HL-60/S4 treated with phorbol 12-myristate 13-acetate at 8.2 ng/mL for 4 days and 3 days (cell line): ENCODE measurements around the gene PSENEN.
"Not testable (repeated sequence)": the region's sequence is repeated elsewhere in the genome, so short reads cannot be mapped to it uniquely, and the experiment has no call there.

Source experiments
- in situ Hi-C: fragments of 300-500 bp; cut with MboI; formaldehyde crosslinking; loops from 2 replicates; pipeline ENCODE4 v1.15.0; 2022; ENCODE audit warnings: low sequenced_read_pairs

PSENEN gene

DNA sequence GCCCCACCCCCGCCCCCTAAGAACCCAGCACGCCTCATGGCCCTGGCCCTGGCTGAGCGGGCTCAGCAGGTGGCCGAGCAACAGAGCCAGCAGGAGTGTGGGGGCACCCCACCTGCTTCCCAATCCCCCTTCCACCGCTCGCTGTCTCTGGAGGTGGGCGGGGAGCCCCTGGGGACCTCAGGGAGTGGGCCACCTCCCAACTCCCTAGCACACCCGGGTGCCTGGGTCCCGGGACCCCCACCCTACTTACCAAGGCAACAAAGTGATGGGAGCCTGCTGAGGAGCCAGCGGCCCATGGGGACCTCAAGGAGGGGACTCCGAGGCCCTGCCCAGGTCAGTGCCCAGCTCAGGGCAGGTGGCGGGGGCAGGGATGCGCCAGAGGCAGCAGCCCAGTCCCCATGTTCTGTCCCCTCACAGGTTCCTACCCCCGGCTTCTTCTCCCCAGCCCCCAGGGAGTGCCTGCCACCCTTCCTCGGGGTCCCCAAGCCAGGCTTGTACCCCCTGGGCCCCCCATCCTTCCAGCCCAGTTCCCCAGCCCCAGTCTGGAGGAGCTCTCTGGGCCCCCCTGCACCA, 41.9 kb downstream of the PSENEN start:
- in situ Hi-C loops: no loop called here

DNA sequence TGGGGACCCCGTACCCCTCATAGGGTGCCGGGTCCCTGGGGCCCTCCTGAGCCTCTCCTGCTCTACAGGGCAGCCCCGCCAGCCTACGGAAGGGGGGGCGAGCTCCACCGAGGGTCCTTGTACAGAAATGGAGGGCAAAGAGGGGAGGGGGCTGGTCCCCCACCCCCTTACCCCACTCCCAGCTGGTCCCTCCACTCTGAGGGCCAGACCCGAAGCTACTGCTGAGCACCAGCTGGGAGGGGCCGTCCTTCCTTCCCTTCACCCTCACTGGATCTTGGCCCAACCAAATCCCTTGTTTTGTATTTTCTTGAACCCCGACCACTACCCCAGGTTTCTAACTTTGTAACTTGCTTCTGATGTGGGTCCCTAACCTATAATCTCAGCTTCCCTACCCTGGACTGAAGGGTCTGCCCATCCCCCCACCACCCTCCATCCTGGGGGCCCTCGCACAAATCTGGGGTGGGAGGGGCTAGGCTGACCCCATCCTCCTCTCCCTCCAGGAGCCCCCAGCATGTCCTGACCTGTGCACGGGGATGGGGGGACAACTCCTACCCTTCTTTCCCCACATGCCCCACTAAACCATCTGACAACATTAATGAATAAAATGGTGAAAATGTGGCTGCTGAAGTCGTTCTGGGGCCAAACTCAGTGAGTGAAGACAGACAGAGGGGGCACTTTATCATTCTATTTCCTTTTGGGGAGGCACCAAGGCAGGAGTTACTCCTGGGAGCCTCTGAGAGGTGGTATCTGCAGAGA, 42.9 kb downstream of the PSENEN start:
- in situ Hi-C loops: no loop called here

DNA sequence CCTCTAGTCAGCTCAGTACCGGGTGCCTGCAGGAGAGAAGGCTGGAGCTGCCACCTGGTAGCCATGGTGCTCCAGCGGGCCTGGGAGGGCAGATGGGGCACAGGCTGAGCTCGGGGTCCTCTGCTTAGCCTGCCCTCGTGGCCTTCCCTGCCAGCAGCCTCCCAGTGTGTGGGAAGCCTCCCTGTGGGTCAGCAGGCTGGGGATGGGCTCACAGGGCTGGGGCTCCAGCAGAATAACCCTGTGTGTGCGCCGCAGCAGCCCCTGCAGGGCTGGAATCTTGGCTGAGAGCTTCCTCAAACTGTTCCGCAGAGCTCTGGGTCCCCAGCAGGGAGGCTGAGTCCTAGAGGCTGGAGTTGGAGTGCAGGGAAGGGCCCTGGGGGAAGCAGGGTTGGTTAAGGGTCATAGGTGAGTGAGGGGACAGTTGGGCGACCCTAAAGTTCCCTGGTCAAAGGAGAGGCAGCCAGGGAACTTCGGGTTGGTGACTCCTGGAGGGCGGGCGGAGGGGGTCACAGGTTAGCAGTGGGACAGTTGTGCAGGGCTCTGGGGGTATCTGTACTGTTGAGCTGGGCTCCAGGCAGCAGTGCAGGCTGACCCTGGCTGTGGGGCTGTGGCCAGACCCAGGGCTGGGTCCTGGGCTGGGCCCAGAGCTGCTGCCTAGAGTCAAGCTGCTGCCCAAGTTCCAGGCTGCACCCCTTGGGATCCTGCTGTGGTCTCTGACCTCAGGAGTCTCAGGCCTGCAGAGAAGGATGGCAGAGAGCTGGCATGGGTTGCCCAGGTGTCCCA, 43.9 kb downstream of the PSENEN start:
- in situ Hi-C loops: no loop called here

DNA sequence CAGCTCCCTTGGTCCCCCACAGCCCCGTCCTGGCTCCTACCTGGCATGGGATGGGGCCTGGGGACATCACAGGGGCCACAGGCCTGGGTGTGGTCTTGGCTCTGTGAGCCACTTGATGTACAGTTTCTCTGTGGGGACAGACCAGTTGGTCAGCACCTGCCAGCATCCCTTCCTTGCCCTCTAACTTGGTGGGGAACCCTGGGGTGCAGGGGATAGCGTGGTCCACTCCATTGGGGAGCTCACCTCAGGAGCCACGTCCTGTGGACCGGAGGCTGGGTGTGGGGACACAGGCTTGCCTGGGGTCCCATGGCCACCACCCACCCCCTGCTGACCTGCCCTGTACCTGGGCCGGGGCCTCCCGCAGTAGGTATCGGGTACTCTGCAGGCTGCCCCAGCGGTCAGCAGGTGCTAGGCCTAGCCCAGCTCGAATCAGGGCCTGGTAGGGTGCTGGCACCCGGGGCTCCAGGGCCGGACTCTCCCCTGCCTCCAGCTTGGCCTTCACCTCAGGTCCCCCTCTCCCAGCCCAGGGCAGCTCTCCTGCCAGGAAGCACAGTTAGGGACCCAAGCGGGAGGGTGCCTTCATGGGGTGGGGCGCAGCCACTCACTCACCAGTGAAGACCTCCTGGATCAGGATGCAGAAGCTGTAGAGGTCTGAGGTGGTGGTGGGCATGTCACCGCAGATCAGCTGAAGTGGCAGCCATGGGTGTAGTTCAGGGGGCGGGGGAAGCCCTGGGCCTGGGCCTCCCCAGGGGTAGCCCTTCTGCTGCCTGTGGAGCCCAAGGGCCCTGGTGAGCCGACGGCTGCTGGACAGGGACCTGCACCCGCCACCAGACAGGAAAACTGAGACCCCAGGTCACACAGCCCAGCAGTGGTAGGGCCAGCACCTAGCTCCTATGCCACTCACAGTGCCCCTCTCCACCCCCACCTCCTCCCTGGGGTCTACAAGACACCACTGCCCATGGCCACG, 44.8 kb downstream of the PSENEN start:
- in situ Hi-C loops: no loop called here

DNA sequence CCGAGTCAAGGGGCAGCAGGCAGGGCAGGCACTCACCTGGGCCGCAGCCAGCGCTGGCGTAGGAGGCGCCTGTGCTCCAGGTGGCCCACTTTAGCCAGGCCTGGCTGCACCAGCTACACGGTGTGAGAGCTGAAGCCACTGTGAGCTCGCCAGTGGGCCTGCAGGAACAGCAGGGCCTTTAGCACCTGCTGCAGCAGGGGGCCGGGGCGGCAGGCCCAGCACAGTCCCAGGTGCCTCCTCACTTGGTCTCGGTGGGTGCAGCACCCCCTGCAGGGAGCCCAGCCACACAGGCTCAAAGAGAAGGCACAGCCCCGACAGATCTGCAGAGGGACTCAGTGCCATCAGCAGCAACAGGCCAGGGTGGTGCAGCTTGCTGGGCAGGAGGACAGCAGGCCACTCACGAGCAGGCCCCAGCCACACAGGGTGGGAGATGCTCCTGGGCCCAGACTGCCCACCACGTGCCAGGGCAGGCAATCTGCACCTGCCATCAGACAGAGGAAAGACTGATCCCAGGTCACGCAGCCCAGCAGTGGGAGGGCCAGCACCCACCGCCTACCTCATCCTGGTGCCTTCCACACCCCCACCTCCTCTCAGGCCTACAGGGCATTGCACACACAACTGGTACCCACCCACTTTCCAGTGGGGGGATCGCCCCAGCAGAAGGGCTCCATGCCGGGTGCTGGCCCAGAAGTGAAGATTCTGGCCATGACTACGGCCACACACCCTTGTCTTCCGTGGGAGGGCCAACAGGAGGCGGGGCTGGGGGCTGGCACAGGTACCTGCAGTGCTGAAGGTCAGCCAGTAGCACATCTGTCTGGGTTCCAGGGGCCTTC, 45.7 kb downstream of the PSENEN start:
- in situ Hi-C loops: no loop called here

DNA sequence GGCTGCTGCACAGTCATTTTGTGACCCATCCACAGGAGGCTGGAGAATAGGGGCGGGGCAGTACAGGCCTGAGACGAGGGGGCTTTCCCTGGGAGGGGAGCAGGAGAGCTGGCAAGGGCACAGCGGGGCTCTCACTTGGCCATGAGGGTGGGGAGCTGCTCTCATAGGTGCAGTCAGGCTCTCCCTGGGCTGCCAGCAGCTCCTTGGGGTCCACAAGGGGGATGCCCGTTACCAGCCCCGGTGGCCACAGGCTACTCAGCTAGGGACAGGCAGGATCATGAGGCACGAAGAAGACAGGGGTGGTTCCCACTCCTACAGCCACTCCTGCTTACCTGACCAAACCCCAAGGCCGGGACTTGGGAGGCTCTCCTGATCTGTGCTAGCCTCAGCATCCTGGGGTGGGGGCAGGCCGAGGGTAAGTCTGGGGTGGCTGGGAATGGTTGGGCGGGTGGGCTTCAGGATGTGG, 46.4 kb downstream of the PSENEN start:
- in situ Hi-C loops: no loop called here

DNA sequence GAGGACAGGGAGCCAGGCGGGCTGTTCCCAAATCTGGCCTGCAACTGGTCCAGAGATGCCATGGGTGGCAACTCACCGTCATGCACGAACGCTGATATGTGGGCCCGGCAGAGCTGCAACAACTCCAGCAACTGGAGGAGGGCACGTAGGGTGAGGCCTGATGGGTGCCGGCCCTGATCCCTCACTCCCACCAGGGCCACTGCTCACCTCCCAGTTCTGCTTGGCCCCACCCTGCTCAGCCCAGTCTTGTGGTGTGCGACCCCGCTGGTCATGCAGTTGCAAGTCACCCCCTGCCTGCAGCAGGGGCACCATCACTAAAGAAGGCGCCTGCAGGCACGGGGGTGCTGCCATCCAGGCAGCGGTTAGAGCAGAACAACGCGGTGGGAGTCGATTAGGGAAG, 46.9 kb downstream of the PSENEN start:
- in situ Hi-C loops: no loop called here

DNA sequence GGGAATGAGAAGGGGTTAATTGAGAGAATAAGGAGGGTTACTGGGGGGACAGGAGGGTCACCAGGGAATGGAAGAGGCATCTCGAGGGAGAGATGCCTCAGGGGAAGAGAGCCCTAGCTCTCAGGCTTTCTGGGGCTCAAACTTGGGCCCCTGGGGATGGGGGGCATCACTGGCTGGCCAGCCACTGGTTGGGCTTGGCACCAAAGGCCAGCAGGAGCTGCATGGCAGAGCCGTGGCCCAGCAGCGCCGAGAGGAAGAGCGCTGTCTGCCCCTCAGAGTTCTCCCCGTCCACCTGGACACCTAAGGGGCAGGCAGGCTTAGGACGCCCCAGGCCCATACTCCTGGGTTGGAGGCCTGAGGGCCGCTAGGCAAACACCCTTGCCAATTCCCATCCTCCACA, 47.4 kb downstream of the PSENEN start:
- in situ Hi-C loops: no loop called here

DNA sequence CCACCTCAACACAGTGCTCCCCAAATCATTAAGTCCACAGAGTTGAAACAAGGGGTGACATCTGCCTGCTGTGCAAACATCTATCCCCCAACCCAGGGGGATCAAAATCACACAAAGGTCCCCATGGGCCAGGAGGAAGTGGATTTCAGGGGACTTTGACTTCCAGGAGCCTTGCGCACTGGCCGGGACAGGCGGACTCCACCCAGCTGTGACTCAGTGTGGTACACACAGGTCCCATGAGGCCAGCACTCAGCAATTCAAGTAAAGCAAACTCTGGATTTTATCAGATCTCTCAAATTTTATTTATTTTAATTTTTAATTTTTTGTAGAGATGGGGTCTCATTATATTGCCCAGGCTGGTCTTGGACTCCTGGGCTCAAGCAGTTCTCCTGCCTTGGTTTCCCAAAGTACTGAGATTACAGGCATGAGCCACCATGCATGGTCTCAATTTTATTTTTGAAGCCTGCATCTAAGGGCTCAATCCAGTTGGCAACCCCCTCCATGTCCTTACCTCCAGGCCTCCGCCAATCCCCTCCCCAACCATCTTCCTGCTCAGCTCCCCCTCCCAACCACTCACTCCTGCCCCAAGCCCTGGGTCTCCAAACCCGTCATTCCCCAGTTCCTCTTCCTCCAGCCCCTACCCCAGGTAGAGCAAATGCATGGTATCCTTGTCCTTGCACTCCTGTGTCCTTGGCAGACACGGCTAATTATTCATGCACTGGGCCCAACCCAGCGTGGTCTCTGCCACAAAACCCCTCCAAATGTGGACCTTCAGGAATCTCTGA, 48.1 kb downstream of the PSENEN start:
- in situ Hi-C loops: no loop called here

DNA sequence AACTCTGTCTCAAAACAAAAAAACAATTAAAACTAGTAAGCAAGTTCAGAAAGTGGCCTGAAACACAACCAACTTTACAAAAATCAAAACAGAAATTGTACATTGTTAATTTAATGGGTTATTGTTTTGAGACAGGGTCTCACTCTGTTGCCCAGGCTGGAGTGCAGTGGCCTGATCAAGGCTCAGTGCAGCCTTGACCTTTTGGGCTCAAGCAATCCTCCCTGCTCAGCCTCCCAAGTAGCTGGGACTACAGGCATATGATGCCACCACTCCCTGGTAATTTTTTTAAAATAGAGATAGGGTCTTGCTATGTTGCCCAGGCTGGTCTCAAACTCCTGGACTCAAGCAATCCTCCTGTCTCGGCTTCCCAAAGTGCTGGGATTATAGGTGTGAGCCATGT, 50.1 kb downstream of the PSENEN start:
- in situ Hi-C loops: not testable (repeated sequence)
